ENCODE results near the gene ETV1.

ETV1 gene

DNA sequence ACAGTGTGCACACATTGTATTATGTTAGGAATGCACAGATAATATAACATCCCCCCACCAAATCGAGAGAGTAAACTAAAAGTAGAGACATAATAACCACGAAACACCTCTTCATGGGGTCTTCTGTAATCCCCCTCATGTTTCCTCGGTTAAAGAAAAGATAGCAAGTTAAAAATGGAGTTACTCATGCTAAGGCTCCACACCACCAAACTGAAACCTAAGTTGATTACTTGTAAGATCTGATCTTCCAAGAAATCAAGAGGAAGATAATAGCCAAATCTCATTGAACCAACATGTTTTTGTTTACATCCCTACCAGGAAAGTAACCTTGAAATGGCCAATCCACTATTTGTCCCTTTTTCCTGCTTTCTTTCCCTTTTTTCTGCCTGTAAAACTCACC is 11.7 kb upstream of the ETV1 start:
- DNase-seq (ENCODE audit: low read depth in 1 of 2, low spot score in 1 of 2) = no peak
- no peak overlapping the region for H3K27ac ChIP-seq (replicated peaks)
- no peak for TF ChIP-seq SPI1 (IDR thresholded peaks at IDR 0.05; ENCODE audit: borderline replicate concordance, low read depth)
- TF ChIP-seq, protein P1, sequence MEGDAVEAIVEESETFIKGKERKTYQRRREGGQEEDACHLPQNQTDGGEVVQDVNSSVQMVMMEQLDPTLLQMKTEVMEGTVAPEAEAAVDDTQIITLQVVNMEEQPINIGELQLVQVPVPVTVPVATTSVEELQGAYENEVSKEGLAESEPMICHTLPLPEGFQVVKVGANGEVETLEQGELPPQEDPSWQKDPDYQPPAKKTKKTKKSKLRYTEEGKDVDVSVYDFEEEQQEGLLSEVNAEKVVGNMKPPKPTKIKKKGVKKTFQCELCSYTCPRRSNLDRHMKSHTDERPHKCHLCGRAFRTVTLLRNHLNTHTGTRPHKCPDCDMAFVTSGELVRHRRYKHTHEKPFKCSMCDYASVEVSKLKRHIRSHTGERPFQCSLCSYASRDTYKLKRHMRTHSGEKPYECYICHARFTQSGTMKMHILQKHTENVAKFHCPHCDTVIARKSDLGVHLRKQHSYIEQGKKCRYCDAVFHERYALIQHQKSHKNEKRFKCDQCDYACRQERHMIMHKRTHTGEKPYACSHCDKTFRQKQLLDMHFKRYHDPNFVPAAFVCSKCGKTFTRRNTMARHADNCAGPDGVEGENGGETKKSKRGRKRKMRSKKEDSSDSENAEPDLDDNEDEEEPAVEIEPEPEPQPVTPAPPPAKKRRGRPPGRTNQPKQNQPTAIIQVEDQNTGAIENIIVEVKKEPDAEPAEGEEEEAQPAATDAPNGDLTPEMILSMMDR (IDR thresholded peaks at IDR 0.05; ENCODE audit: insufficient read depth, low read length) = no peak
- TF ChIP-seq GABPA (IDR thresholded peaks at IDR 0.05; ENCODE audit: low read depth) = no peak
- TF ChIP-seq POLR2AphosphoS5 (IDR thresholded peaks at IDR 0.05; ENCODE audit: low read depth) = no peak
- TF ChIP-seq REST (IDR thresholded peaks at IDR 0.05; ENCODE audit: insufficient replicate concordance, low read depth) = no peak
- H3K27me3 ChIP-seq (ENCODE audit: insufficient read depth, poor library complexity, severe bottlenecking) = no peaks in the 10 kb centered on the region
- H3K4me3 ChIP-seq (replicated peaks; ENCODE audit: insufficient read depth, low read length) = no peak overlapping the region

- Histone ChIP-seq H3K27me3 (ENCODE audit: insufficient read depth, poor library complexity, severe bottlenecking) (no peaks in the 10 kb centered on the region), H3K27ac (replicated peaks) (no peak overlapping the region), H3K4me3 (replicated peaks; ENCODE audit: insufficient read depth, low read length) (no peak overlapping the region)
- TF ChIP-seq, protein P1 (IDR thresholded peaks at IDR 0.05; ENCODE audit: insufficient read depth, low read length) = no peak
- TF ChIP-seq POLR2AphosphoS5 (IDR thresholded peaks at IDR 0.05; ENCODE audit: low read depth) = no peak
- TF ChIP-seq REST (IDR thresholded peaks at IDR 0.05; ENCODE audit: insufficient replicate concordance, low read depth) = no peak
- no peak for TF ChIP-seq SPI1 (IDR thresholded peaks at IDR 0.05; ENCODE audit: borderline replicate concordance, low read depth)
- TF ChIP-seq GABPA (IDR thresholded peaks at IDR 0.05; ENCODE audit: low read depth) = no peak
- DNase-seq (ENCODE audit: low read depth in 1 of 2, low spot score in 1 of 2) = no peak
Measured at GRCh38 chr7:14000247-14000646, 10.8 kb upstream of the ETV1 start.

DNA sequence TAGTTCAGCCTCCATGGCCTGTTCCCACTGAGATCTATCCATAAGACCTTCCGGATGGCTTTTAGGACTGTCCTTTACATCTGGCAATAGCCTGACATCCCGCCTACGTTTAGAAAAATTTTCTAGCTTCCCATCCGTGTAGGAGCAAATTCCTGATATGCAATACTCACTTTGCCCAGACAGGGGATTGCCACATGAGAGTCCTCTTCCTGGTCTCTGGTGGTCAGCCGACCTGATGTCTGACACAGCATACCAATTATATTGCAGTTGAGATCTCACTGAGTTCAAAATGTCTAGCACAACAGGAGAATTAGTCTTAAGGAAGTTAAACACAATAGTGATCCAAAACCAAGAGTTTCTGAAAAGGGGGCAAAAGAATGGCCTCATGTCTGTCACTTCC is 9.4 kb upstream of the ETV1 start:
- Histone ChIP-seq H3K4me3 (replicated peaks; ENCODE audit: insufficient read depth, low read length) (no peak overlapping the region), H3K27me3 (ENCODE audit: insufficient read depth, poor library complexity, severe bottlenecking) (no peaks in the 10 kb centered on the region), H3K27ac (replicated peaks) (no peak overlapping the region)
- DNase-seq (ENCODE audit: low read depth in 1 of 2, low spot score in 1 of 2) = no peak
- TF ChIP-seq POLR2AphosphoS5 (IDR thresholded peaks at IDR 0.05; ENCODE audit: low read depth) = no peak
- TF ChIP-seq REST (IDR thresholded peaks at IDR 0.05; ENCODE audit: insufficient replicate concordance, low read depth) = no peak
- TF ChIP-seq, protein P1 (IDR thresholded peaks at IDR 0.05; ENCODE audit: insufficient read depth, low read length) = no peak
- no peak for TF ChIP-seq GABPA (IDR thresholded peaks at IDR 0.05; ENCODE audit: low read depth)
- TF ChIP-seq SPI1 (IDR thresholded peaks at IDR 0.05; ENCODE audit: borderline replicate concordance, low read depth) = no peak
